ENCODE data around the gene PPP4R2.

PPP4R2 gene

DNA sequence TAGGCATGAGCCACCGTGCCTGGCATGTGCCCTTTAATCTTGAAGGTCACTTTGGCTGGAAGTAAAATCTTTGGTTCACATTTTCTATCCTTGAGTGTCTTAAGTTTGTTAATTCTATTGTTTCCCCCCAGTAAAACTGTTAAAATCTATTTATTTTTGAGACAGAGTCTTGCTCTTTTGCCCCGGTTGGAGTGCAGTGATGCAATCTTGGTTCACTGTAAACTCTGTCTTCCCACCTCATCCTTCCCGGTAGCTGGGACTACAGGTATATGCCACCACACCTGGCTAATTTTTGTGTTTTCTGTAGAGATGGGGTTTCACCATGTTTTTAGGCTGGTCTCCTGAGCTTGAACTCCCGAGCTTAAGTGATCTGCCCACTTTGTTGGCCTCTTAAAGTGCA is 7.7 kb downstream of the PPP4R2 start:
- Histone ChIP-seq H3K27ac (ENCODE audit: poor library complexity, severe bottlenecking) (no peak overlapping the region), H3K9me3 (ENCODE audit: severe bottlenecking) (no peaks in the 10 kb centered on the region), H3K27me3 (ENCODE audit: insufficient read depth, poor library complexity, severe bottlenecking) (no peaks in the 10 kb centered on the region), H3K4me3 (ENCODE audit: severe bottlenecking) (no peak overlapping the region), H3K36me3 (ENCODE audit: low read depth) (peaks cover 90% of the 10 kb centered on the region), H3K4me1 (ENCODE audit: insufficient read depth, poor library complexity, severe bottlenecking) (peaks cover 9% of the 10 kb centered on the region)
- TF ChIP-seq, protein P1, sequence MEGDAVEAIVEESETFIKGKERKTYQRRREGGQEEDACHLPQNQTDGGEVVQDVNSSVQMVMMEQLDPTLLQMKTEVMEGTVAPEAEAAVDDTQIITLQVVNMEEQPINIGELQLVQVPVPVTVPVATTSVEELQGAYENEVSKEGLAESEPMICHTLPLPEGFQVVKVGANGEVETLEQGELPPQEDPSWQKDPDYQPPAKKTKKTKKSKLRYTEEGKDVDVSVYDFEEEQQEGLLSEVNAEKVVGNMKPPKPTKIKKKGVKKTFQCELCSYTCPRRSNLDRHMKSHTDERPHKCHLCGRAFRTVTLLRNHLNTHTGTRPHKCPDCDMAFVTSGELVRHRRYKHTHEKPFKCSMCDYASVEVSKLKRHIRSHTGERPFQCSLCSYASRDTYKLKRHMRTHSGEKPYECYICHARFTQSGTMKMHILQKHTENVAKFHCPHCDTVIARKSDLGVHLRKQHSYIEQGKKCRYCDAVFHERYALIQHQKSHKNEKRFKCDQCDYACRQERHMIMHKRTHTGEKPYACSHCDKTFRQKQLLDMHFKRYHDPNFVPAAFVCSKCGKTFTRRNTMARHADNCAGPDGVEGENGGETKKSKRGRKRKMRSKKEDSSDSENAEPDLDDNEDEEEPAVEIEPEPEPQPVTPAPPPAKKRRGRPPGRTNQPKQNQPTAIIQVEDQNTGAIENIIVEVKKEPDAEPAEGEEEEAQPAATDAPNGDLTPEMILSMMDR (IDR thresholded peaks at IDR 0.05; ENCODE audit: poor library complexity, severe bottlenecking), result no peak
- ATAC-seq (ENCODE audit: low read depth) (no peak), DNase-seq (ENCODE audit: low spot score) (no peak)

DNA sequence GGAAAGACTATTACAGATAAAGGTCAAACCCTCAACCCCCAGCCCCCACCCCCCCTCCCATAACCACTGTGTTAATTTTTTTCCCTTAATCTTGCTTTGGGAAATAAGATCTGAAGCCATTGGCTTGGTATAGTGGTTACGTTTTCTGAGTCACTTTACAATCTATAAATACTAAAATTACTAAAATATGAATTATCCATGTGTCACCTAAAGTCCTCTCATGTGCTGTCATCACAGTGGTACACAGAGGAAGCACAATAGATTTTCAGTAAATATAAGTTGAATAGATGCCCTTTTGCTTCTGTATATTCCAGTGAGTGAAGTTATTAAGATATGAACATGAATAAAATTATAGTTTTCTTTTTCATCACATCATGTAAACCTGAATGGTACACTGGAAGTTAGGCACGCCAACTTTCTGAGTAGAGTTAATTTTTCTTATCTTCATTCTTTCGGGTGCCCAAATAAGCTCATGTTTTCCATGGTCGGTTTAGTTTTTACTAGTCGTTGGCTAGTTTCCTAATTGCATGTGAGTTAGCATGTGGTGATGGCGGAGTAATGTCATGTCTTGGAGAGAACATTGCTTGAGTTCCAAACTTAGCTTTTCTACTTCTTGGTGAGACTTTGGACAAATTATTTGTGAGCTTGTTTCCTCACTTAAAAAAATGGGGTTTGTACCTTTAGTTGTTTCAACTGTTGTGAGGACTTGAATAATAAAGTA is 11.5 kb downstream of the PPP4R2 start:
- H3K27ac ChIP-seq (ENCODE audit: poor library complexity, severe bottlenecking), result no peak overlapping the region
- peaks cover 7% of the 10 kb centered on the region for H3K4me1 ChIP-seq (ENCODE audit: insufficient read depth, poor library complexity, severe bottlenecking)
- DNase-seq (ENCODE audit: low spot score) (no peak), ATAC-seq (ENCODE audit: low read depth) (no peak)
- H3K36me3 ChIP-seq (ENCODE audit: low read depth), result peaks cover 83% of the 10 kb centered on the region
- H3K4me3 ChIP-seq (ENCODE audit: severe bottlenecking), result no peak overlapping the region
- no peaks in the 10 kb centered on the region for H3K9me3 ChIP-seq (ENCODE audit: severe bottlenecking)
- H3K27me3 ChIP-seq (ENCODE audit: insufficient read depth, poor library complexity, severe bottlenecking), result no peaks in the 10 kb centered on the region
- TF ChIP-seq, protein P1 (IDR thresholded peaks at IDR 0.05; ENCODE audit: poor library complexity, severe bottlenecking), result no peak

DNA sequence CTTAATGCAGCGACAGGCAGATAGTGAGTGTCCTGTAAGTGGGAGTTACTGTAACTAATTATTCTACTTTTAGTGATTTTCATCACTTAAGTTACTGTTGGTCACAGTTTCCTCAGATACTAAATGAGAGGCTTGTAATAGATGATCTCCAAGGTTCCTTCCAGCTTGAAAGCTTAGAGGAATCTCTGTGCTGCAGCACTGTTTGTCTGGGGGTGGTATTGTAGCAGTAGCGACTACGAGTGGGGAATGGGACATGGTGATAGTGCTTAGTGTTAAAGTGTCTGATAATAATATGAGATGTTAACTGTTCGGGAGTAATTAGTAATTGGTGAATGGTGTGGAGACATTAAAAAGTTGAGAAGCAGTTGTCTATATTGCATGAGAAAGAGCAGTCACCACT is 12.4 kb downstream of the PPP4R2 start:
- H3K4me1 ChIP-seq (ENCODE audit: insufficient read depth, poor library complexity, severe bottlenecking), result peaks cover 7% of the 10 kb centered on the region
- no peak overlapping the region for H3K27ac ChIP-seq (ENCODE audit: poor library complexity, severe bottlenecking)
- H3K36me3 ChIP-seq (ENCODE audit: low read depth), result peaks cover 74% of the 10 kb centered on the region
- no peaks in the 10 kb centered on the region for H3K27me3 ChIP-seq (ENCODE audit: insufficient read depth, poor library complexity, severe bottlenecking)
- no peaks in the 10 kb centered on the region for H3K9me3 ChIP-seq (ENCODE audit: severe bottlenecking)
- no peak overlapping the region for H3K4me3 ChIP-seq (ENCODE audit: severe bottlenecking)
- TF ChIP-seq, protein P1 (IDR thresholded peaks at IDR 0.05; ENCODE audit: poor library complexity, severe bottlenecking), result no peak
- no peak for ATAC-seq (ENCODE audit: low read depth)
- no peak for DNase-seq (ENCODE audit: low spot score)

DNA sequence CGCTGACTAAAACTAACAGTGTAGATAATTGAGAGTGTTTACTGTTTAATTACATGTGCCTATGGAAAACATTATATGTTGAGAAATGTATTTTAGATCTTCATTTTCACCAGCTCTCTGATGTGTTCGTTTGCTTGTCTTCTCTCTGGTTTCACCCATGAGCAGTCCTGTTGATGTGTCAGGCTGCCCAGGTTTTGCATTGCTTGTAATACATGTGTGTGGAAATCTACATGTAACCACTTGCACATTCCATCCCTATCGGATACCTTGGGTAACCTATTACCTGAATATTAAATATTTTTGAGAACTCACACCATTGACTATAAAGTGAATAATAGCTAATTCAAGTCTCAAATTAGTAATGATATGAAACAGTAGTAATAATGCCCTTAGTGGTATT is 13.1 kb downstream of the PPP4R2 start:
- peaks cover 68% of the 10 kb centered on the region for H3K36me3 ChIP-seq (ENCODE audit: low read depth)

DNA sequence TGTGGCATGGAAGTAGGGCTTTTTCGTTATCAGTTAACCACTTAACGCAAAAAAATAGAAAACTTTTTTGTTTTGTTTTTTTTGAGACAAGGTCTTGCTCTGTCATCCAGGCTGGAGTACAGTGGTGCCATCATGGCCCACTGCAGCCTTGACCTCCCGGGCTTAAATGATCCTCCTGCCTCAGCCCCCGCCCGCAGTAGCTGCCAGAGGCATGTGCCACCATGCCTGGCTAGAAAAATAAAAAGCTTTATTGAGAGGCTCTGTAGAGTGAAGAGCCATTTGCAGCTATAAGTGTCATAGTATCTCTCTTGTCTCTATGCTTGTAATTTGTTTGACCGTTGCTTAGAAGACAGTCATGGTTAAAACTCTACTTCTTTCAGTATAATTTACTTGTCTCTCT is 13.5 kb downstream of the PPP4R2 start:
- H3K36me3 ChIP-seq (ENCODE audit: low read depth), result peaks cover 69% of the 10 kb centered on the region
- H3K27me3 ChIP-seq (ENCODE audit: insufficient read depth, poor library complexity, severe bottlenecking), result no peaks in the 10 kb centered on the region
- peaks cover 7% of the 10 kb centered on the region for H3K4me1 ChIP-seq (ENCODE audit: insufficient read depth, poor library complexity, severe bottlenecking)
- TF ChIP-seq, protein P1 (IDR thresholded peaks at IDR 0.05; ENCODE audit: poor library complexity, severe bottlenecking), result no peak
- ATAC-seq (ENCODE audit: low read depth) (no peak), DNase-seq (ENCODE audit: low spot score) (no peak)
- H3K27ac ChIP-seq (ENCODE audit: poor library complexity, severe bottlenecking), result no peak overlapping the region
- no peaks in the 10 kb centered on the region for H3K9me3 ChIP-seq (ENCODE audit: severe bottlenecking)
- no peak overlapping the region for H3K4me3 ChIP-seq (ENCODE audit: severe bottlenecking)

More for the DNA sequence above, 13.1 kb downstream of the PPP4R2 start:
- Histone ChIP-seq H3K4me1 (ENCODE audit: insufficient read depth, poor library complexity, severe bottlenecking) (peaks cover 7% of the 10 kb centered on the region), H3K27ac (ENCODE audit: poor library complexity, severe bottlenecking) (no peak overlapping the region), H3K27me3 (ENCODE audit: insufficient read depth, poor library complexity, severe bottlenecking) (no peaks in the 10 kb centered on the region), H3K9me3 (ENCODE audit: severe bottlenecking) (no peaks in the 10 kb centered on the region), H3K4me3 (ENCODE audit: severe bottlenecking) (no peak overlapping the region)
- DNase-seq (ENCODE audit: low spot score), result no peak
- TF ChIP-seq, protein P1 (IDR thresholded peaks at IDR 0.05; ENCODE audit: poor library complexity, severe bottlenecking), result no peak
- ATAC-seq (ENCODE audit: low read depth), result no peak
